Nucleus accumbens (tissue), 56 donors: ENCODE data around the gene UGT1A8.

Experiments
- DNase-seq, 56 donors: peaks; one replicate each; lab custom pipeline; 2025; lab: John Stamatoyannopoulos, UW

UGT1A8 gene

DNA sequence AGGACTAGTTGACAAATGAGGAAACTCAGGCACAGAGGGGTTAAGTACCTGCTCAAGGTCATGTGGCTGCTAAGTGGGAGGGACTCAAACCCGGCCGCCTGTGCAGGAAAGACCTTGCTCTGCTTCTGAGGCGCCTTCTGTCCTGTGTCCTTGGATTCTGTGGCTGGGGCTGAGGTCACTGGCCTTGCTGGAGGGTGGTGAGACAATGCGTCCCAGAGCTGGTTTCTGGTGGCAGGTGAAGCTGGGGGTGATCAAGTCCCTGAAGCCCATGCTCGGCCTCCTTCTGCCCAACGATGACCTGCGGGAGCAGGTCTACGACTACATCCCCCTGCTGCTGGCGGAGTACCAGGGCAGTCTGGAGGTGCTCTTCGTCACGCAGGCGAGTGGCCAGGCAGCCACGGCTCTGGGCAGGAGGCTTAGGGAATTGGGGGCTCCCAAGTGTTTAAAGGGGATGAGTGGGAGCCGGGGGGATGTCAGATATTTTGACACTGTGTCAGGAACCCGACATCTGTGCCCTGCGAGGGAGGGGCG lies 176.8 kb downstream of the UGT1A8 start:
- no peak for DNase-seq

DNA sequence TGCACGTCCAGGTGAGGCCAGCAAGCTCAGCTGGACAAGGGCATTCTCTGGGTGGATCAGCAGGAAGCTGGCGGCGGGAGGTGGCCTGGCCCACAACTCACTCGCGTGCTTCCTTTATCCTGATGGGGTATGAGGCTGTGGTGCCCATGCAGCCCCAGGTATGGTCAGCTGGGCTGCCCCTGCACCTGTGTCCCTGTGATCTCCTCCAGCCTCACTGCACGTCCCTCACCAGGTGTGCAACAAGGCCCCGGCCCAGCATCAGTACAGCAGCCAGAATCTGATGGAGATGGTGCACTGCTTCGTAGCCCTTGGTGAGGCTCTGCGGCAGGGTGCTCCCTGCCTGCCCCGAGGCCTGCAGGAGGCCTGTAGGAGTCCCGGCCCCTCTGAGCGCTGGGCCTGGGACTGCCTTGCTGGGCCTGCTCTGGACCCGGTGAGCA lies 178.3 kb downstream of the UGT1A8 start:
- no peak for DNase-seq

GRCh38 chr2:233796254-233796653 lies 178.8 kb downstream of the UGT1A8 start:
- DNase-seq = no peak

- no peak for DNase-seq
These were observed 181.1 kb downstream of the UGT1A8 start for GRCh38 chr2:233798335-233799086.

DNA sequence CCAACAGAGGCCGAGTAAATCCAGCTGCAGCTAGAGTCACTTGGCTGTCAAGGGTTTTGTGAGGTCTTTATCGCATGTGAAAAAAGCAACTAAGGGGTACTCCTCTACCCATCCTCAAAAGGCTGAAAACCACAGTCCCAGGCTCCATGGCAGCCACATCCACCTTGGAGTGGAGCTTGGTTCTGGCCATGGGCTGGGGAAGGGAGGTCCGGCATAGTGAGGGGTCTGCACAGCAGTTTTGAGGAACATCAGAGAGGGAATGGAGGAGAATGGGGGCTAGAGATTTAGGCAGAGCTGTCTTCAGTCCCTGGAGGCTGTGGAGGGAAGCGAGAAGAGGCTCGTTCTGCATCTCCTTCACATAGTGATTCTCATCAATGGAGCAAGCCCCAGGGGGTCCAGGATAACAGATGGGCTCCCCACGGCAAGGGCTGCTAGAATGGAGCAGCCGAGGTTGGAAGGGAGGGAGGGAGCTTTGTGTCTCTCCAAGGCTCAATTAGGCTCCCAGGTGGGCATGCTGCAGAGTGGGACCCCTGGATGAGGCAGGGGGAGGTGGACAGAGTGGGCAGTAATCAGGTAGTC lies 181.7 kb downstream of the UGT1A8 start:
- no peak for DNase-seq

DNA sequence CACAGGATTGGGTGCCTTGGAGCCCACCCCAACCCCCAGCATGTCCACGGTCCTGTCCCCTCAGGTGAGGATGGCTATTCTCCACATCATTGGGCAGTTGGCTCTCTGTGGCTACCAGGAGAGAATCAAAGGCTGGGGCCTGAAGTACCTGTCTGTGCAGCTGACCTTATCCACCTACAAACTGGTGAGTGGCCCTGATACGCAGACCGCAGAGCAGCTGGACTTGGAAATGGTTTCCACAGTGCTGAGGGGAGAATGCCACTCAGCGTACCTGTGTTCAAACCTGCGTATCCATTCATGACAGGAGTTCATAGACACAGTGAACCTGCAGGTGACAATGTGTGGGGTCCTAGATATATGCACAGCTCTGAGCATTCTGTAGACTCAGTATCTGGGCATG lies 182.3 kb downstream of the UGT1A8 start:
- no peak for DNase-seq

DNA sequence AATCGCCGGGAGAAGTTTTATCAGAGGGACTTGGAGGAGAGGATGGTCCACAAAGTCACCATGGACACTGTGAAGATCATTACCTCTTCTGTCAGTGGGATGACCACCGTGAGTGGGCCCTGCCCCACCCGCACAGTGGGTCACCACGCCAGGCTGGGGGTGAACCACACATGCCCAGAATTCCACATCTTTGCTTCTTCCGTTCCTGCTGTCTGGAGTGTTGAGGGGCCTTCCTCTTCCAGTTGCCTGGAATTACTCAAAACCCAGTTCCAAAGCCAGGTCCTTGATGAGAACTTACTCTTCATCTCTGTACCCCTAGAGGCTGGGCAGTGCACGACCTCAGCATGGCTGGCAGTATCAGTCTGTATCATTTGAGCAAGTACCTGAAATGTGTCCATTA lies 182.8 kb downstream of the UGT1A8 start:
- DNase-seq = no peak

DNA sequence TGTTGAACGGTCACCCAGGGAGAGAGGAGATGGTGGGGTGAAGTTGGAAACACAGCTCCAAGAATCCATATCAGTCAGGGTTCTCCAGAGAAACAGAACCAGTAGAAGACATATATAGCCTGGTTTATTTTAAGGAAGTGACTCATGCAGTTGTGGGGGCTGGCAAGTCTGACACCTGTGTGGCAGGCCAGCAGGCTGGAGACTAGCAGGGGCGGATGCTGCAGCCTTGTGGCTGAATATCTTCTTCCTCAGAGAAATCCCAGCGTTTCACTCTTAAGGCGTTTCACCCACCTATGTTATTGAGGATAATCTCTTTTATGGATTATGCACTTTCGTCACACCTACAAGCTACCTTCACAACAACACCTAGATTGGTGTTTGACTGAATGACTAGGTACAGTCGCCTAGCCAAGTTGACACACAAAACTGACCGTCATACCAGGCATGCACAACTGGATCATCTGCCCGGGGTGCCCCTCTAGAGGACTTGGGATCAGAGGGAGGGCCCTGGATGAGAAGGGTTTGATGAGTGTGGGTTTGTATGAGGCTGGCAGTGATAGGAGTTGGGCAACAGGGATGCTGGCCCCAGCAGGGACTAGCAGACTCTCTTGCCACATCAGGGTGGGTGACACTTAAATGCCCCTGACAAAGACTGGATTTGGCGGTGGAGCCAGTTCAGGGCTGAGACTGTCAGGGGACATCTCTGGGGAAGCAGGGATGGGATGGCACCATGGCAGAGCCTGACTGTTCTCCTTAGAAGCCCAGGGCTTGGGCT lies 184.1 kb downstream of the UGT1A8 start:
- DNase-seq = peak in 7 of 56 donors; percentile 4 to 13 (median 10)

DNA sequence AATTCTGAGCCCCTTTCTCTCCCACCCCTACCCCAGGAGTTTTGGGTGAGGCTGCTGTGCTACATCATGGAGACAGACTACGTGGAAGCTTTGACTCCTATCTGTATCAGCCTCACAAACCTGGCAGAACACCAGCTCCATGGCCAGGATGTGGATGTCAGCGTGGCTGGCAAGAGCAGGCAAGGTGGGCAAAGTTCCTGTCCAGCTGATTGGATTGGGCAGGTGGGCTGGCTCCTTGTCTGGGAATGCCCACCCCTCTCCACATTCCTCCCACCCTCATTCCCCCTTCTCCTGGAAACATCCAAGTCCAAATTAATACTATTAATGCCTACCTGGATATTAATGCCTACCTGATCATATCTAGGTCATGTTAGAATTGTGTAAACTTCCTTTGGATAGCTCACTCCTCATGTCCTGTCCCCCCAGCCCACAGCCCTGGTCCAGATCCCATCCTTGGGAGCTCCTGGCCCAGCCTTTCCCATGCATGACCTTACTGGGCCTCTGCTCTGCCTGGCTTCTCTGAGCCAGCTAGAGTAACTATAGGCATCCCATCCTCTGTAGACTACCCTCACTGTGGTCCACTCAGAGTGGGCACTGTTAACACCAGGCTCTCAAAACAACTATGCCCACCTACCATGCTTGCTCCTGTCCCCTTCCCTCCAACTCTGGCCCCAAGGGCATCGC lies 184.8 kb downstream of the UGT1A8 start:
- no peak for DNase-seq

- no peak for DNase-seq
These were observed 186.0 kb downstream of the UGT1A8 start for GRCh38 chr2:233803292-233803911.

- no peak for DNase-seq
These were observed 186.6 kb downstream of the UGT1A8 start for GRCh38 chr2:233803994-233804393.

- no peak for DNase-seq
These were observed 189.9 kb downstream of the UGT1A8 start for GRCh38 chr2:233807215-233807865.

DNA sequence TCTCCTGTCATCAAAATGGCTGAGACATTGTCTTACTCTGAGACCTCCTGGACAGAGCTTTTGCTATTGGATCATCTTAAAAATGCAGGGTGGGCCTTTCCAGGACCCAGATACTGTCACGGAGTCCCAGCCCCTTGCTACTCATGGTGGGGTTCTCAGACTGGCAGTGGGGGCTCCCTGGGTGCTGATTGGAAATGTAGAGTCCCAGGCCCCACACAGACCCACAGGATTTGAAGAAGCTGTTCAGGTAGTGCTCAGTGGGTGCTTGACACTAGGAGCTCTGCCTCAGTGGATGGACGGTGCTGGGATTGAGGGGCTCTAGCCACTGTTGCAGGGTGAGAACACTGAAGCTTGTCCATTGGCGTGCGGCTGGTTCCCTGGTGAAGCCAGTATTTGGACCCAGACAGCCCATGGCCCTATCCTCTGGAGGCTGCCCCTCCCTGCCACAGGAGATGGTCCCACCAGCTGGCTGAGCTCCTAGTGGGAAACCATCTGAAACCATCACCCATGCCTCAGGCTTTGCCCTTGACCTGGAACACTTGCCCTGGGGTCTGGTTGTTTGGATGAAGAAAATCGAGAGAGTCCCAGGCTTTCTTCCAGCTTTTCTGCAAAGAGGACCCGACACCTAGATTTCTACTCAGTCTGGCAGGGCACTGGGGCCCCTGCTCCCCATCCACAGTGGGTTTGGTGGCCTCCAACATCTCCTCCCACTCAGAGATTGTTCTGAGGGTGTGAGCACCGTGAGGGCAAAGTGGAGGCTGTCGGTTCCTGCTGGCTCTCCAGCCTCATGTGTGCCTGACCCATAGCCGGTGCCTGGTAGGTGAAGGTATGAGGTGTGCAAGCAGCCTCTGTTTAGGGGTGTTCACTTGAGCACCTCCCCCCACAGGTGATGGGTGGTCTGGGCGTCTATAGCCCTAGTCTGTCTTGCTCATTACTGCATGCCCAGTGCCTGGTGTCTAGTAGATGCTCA lies 190.8 kb downstream of the UGT1A8 start:
- no peak for DNase-seq

- no peak for DNase-seq
These were observed 193.0 kb downstream of the UGT1A8 start for GRCh38 chr2:233810385-233810784.

DNA sequence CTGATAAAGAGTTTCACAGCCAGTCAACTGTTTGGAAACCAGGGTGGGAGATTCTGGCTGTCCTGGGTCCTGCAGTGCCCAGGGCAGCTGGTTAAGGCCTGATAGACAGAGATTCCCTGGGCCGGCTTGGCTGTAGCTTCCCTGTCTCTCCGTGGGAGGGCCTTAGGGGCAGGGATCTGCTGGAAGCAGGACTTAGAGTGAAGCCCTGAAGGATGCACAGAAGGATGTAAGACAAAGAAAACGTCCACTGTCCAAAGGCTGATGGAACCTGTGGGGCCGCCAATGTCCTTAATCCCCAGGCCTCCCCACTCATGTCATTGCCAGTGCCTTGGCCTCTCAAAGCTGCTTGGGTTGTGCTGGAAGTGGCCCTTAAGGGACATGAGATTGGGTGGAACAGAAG lies 193.7 kb downstream of the UGT1A8 start:
- no peak for DNase-seq

- no peak for DNase-seq
These were observed 194.3 kb downstream of the UGT1A8 start for GRCh38 chr2:233811732-233812131.

- no peak for DNase-seq
These were observed 196.0 kb downstream of the UGT1A8 start for GRCh38 chr2:233813236-233814055.
